A549 (cell line): ENCODE results near the gene RNF141. TPM values are rescaled to one million over a fixed set of nuclear protein-coding genes. Genes with fewer than 3 reads are reported as not detected.

Source experiments
- CHD2 ChIP-seq: fragments of 150-350 bp; IDR thresholded peaks from 2 replicates; pipeline ENCODE4 v1.6.1; 2014; ENCODE audit warnings: low read length; ENCODE audit not compliant: partially characterized antibody
- MAZ ChIP-seq: fragments of 150-350 bp; IDR thresholded peaks from 2 replicates; pipeline ENCODE4 v1.6.1; 2014; ENCODE audit warnings: antibody characterized with exemption, low read depth, low read length, borderline replicate concordance
- ZC3H11A ChIP-seq: fragments of 450-650 bp; IDR thresholded peaks from 2 replicates; pipeline ENCODE4 v1.6.1; 2014; ENCODE audit warnings: antibody characterized with exemption, mild to moderate bottlenecking
- polyA plus RNA-seq, 4 experiments: library from polyadenylated mRNA; depleted of rRNA in 3 of 4; stranded (reverse); fragments of >200 nt; fragmentation: RNase III in 1 of 4; extraction: RNeasy Plus Mini Kit Qiagen cat#74134 plus additional on column Dnase treatment in 1 of 4; gene quantifications; 2 replicates in 3 of 4; 3 replicates in 1 of 4; pipeline ENCODE4 v1.2.3, GENCODE V29; 2011 to 2017

The RNF141 gene
- polyA plus RNA-seq, 2 of the 4 experiments (the other 2 are of a cell fraction), result 16.8 to 33.3 TPM

GRCh38 chr11:10462746-10463300, 78.2 kb downstream of the RNF141 start (continued):
- TF ChIP-seq MAZ (no peak), CHD2 (no peak), ZC3H11A (no peak)
- TF ChIP-seq, all 56 proteins: peak for 0

Other genes with a start within 250 kb of the RNF141 start
- gene SBF2, start 247.0 kb downstream of the RNF141 start, polyA plus RNA-seq (2011; rRNA removed), result 49.6 and 59.0 TPM in 2 replicates
- 11.1 to 12.5 TPM (median 11.9 TPM) in 3 replicates for gene SBF2, start 247.0 kb downstream of the RNF141 start, polyA plus RNA-seq (2017; fragmentation: RNase III; extraction: RNeasy Plus Mini Kit Qiagen cat#74134 plus additional on column Dnase treatment)
- gene ADM, start 236.1 kb downstream of the RNF141 start, polyA plus RNA-seq (2011; rRNA removed), result 69.4 and 72.1 TPM in 2 replicates
- gene ADM, start 236.1 kb downstream of the RNF141 start, polyA plus RNA-seq (2017; fragmentation: RNase III; extraction: RNeasy Plus Mini Kit Qiagen cat#74134 plus additional on column Dnase treatment), result 65.8 to 91.3 TPM (median 66.3 TPM) in 3 replicates
- gene AMPD3, start 85.9 kb downstream of the RNF141 start, polyA plus RNA-seq (2011; rRNA removed), result 4.7 and 6.6 TPM in 2 replicates
- 2.9 to 3.6 TPM (median 3.1 TPM) in 3 replicates for gene AMPD3, start 85.9 kb downstream of the RNF141 start, polyA plus RNA-seq (2017; fragmentation: RNase III; extraction: RNeasy Plus Mini Kit Qiagen cat#74134 plus additional on column Dnase treatment)
- not detected in 2 replicates for gene LYVE1, start 27.5 kb upstream of the RNF141 start, polyA plus RNA-seq (2011; rRNA removed)
- 0.04 TPM in 1 of 3 replicates, not detected in the others for gene LYVE1, start 27.5 kb upstream of the RNF141 start, polyA plus RNA-seq (2017; fragmentation: RNase III; extraction: RNeasy Plus Mini Kit Qiagen cat#74134 plus additional on column Dnase treatment)
- 0.05 TPM in 1 of 2 replicates, not detected in the other for gene IRAG1, start 152.6 kb upstream of the RNF141 start, polyA plus RNA-seq (2011; rRNA removed)
- 0.03 to 0.12 TPM in 2 of 3 replicates, not detected in the other for gene IRAG1, start 152.6 kb upstream of the RNF141 start, polyA plus RNA-seq (2017; fragmentation: RNase III; extraction: RNeasy Plus Mini Kit Qiagen cat#74134 plus additional on column Dnase treatment)
- 24.8 and 31.2 TPM in 2 replicates for gene CTR9, start 210.1 kb upstream of the RNF141 start, polyA plus RNA-seq (2011; rRNA removed)
- 30.6 to 35.3 TPM (median 35.0 TPM) in 3 replicates for gene CTR9, start 210.1 kb upstream of the RNF141 start, polyA plus RNA-seq (2017; fragmentation: RNase III; extraction: RNeasy Plus Mini Kit Qiagen cat#74134 plus additional on column Dnase treatment)